Fibroblast of villous mesenchyme (primary cell): Measurements from ENCODE around the gene MTG2. TPM values are rescaled to one million over a fixed set of nuclear protein-coding genes. Genes with fewer than 3 reads are reported as not detected.

Experiments
- DNase-seq: peaks from one replicate; pipeline ENCODE4 v3.0.0-alpha.2; 2010; ENCODE audit warnings: low read depth
- H3K4me3 ChIP-seq: 2 replicates; pipeline ENCODE4 v1.5.1; 2011; ENCODE audit warnings: low read depth, mild to moderate bottlenecking, low read length
- total RNA-seq: library from RNA; depleted of rRNA; stranded (reverse); fragments of >200 nt; gene quantifications from 2 replicates; pipeline ENCODE4 v1.2.3, GENCODE V29; 2012
- TF ChIP-seq, protein P1 (sequence below): IDR thresholded peaks from 2 replicates; pipeline ENCODE4 v1.5.1; 2012; ENCODE audit warnings: low read depth, mild to moderate bottlenecking, low read length; ENCODE audit not compliant: insufficient read depth

MTG2 gene
- total RNA-seq, 1 donor: 19.9 TPM

DNA sequence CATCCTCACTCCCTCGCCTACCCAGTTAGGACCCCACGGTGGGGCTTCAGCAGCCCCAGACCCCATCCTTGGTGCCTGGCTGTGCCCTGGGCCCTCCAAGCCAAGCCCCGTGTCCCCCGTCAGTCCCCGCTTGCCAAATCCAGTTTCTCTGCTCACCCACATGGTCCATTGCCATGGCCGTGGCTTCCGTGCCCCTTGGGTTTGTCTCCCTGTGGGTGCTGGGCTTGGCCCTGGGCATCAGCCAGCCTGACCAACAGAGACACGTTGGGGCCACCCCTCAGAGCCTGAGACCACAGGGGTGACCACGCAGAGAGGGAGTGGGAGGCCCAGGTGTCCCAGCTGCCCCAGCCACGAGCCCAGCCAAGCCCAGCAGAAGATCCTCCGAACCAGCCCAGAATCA, 31.6 kb upstream of the MTG2 start:
- no peak overlapping the region for H3K4me3 ChIP-seq
- no peak for DNase-seq
- TF ChIP-seq, protein P1, sequence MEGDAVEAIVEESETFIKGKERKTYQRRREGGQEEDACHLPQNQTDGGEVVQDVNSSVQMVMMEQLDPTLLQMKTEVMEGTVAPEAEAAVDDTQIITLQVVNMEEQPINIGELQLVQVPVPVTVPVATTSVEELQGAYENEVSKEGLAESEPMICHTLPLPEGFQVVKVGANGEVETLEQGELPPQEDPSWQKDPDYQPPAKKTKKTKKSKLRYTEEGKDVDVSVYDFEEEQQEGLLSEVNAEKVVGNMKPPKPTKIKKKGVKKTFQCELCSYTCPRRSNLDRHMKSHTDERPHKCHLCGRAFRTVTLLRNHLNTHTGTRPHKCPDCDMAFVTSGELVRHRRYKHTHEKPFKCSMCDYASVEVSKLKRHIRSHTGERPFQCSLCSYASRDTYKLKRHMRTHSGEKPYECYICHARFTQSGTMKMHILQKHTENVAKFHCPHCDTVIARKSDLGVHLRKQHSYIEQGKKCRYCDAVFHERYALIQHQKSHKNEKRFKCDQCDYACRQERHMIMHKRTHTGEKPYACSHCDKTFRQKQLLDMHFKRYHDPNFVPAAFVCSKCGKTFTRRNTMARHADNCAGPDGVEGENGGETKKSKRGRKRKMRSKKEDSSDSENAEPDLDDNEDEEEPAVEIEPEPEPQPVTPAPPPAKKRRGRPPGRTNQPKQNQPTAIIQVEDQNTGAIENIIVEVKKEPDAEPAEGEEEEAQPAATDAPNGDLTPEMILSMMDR: no peak

DNA sequence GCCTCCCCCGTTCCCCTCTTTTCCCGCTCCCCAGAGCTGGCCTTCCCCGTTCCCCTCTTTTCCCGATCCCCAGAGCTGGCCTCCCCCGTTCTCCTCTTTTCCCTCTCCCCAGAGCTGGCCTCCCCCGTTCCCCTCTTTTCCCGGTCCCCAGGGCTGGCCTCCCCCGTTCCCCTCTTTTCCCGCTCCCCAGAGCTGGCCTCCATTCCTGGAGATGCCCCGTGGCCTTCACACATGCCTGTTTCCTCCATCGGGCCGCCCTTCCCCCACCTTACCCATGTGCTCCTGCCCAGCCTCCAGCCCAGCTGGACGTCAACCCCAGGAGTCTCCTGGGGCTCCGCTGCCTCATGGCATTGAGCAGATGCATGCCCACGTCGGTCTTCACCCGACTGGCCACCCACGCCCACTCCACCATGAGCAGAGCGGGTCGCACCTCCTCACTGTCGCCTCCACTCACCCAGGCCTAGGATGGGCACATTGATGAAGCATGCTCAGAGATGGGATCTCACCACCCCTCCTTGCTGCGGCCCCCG, 30.9 kb upstream of the MTG2 start:
- H3K4me3 ChIP-seq: no peak overlapping the region
- DNase-seq: no peak
- TF ChIP-seq, protein P1: no peak

DNA sequence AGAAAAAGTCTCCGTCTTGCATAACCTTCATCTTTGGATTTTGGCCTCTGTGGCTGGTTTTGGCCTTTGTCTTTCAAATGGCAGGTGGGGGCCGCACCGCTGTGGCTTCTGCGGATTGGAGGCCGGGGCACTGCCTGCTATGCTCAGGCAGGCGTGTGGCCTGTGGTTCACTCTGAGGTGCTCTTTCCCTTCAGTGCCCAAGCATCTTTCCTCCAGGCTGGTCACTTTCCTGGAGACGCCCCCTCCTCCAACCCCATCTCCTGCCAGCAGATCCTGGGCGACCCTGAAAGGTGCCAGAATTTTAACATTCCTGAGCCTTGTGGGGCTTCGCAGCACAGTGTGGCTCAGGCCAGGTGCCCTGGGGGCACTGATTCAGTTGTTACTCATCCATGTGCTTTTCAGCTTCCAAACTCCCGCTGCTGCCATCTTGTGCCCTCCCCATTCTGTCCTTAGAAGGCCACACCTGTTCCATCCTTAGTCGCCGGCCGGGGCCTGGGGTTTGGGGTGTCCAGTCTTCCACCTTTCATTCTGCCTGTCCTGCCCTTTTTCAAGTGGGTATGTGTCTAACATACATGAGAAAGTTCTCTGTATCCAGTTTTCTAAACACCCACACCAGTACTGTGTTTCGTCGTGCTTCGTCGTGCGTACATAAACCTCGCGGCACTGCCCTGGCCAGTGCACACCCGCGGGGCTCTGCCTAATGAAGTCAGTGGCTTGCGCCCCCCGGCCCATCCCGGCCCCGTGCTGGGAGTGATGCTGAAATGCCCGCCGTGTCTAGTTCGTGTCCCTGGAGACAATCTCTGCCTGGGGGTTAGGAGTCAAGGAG, 27.2 kb upstream of the MTG2 start:
- H3K4me3 ChIP-seq: no peak overlapping the region
- DNase-seq: no peak
- TF ChIP-seq, protein P1: no peak

DNA sequence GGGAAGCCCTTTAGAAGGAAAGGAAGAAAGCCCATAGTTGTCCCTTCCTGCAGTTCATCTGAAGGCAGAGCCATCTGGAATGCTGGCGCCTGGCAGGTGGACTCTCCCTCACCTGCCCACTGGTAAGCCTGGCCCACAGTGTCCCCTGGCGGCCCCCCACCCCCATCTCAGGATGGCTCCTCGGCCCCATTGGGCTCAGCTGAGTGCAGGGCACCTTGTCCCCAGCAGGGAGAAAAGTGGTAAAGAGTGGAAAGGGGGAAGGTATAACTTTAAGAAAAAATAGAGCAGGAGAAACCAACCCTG, 26.6 kb upstream of the MTG2 start:
- no peak for DNase-seq
- H3K4me3 ChIP-seq: no peak overlapping the region
- TF ChIP-seq, protein P1: no peak

DNA sequence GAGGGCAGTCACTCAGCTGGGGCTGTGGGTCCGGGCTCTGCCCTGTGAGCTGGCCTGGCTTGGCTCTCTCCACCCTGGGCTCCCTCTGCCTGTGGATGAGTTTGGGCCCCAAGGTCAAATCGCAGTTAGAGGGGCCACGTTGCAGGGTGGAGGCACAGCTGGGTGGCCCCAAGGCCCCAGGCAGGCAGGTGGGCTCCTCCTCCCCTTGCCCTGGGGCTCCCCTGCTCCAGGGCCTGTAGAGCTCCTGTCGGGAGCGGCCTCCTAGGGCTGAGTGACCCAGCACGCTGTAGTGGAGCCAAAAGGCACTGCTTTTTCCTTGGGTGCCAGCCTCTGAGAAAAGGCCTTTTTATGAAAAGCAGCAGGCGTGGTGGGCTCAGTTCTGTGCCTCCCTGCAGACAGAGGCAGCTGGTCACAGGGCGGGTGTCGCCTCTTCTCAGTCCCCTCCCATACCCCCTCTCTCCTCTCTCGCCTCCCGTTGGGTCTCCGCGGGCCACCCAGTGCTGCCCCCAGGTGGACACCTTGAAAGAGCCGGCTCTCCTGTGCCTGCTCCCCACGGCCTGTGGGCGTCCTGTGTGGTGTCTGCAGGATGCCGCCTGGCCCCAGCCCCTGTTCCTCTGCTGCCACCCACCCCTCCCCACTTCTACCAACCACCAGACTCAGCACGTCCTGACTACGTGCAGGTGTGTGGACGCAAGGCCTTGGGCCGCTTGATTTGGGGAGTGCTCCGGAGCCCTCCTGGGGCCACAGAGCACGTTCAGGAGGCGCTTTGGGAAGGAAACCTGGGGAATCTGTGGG, 26.0 kb upstream of the MTG2 start:
- no peak overlapping the region for H3K4me3 ChIP-seq
- DNase-seq: peak; percentile 50
- TF ChIP-seq, protein P1: peak; percentile 76

DNA sequence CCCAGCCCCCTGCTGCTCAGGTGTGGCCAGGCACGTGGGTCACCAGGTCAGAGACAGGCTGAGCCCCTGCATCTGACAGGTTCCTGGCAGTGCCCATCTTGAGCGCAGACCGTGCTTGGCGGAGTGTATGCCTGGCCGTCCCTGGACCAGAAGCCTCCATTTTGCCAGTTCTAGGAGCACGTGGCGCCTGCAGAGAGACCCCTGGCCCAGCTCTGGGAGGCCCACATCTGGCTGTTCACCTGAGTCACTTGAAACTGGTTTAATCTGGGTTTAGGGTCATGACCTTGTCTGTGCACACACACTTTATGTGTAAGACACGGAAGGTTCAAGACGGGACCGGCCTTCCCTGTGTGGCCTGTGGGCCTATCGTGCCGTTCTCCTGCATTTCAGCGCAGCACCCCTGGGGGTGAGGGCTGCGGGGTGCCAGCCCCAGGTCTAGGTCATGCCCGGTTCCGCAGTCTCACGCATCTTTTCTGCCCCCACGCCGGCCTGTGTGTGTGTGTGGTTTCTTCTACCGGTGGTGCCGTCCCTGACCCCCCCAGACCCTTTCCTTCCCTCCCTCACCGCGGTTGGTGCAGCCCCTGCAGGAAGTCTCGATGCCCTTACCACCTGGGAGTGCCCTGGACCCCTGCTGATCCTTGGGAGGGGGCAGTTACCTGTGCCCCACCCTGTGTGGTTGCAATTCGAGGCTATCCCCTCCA, 25.3 kb upstream of the MTG2 start:
- H3K4me3 ChIP-seq: no peak overlapping the region
- TF ChIP-seq, protein P1: no peak
- DNase-seq: no peak
